WI38 (cell line): ENCODE measurements around the gene ZBTB11.
A peak's percentile ranks its signal among the peaks of the same experiment; 100 is the strongest.

Experiments
- H3K4me3 ChIP-seq: 2 replicates; pipeline ENCODE4 v1.5.1; 2011; ENCODE audit warnings: low read depth, mild to moderate bottlenecking, control low read depth, low read length
- CTCF ChIP-seq: IDR thresholded peaks from 2 replicates; pipeline ENCODE4 v1.5.1; 2012; ENCODE audit warnings: low read depth, mild to moderate bottlenecking, control low read depth, low read length

Gene ZBTB11

GRCh38 chr3:101639280-101639963 is 37.5 kb downstream of the ZBTB11 start:
- TF ChIP-seq CTCF = no peak
- H3K4me3 ChIP-seq = no peak overlapping the region

- TF ChIP-seq CTCF = no peak
- H3K4me3 ChIP-seq = no peak overlapping the region
Measured at GRCh38 chr3:101638261-101638745, 38.6 kb downstream of the ZBTB11 start.

GRCh38 chr3:101637451-101637850 is 39.5 kb downstream of the ZBTB11 start:
- no peak for TF ChIP-seq CTCF
- H3K4me3 ChIP-seq = no peak overlapping the region

DNA sequence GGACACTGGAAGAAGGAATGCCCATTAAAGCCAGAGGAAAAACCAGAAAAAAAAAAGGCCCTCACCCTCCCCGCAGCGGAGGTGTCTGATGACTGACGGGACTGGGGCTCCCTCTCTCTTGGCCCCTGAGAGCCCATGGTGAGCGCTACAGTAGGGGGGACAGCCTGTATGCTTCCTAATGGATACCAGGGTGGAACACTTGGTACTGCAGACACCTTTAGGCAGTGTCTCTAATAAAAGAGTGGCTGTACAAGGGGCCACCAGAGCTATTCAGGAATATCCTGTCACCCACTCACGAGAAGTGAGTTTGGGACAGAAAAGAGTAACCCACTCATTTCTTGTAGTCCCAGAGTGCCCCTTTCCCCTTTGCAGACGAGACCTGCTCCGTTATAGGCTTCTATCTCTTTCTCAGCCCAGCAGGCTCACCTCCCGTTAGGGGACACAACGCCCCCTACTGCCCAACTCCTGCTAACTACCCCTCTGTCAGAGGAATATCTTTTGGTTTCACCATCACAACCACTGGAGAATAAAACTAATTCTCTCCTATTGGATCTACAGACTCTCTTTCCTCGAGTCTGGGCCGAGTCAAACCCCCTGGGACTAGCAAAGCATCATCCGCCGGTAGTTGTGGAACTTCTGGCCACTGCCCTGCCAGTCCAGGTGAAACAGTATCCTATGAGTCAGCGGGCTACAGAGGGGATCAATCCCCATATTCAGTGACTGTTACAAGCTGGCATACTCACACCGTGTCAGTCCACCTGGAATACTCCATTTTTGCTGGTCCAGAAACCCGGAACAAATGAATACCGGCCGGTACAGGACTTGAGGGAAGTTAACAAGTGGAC is 40.8 kb downstream of the ZBTB11 start:
- H3K4me3 ChIP-seq = no peak overlapping the region
- TF ChIP-seq CTCF = peak; percentile 71; the same call in 1 of the 2 replicates

DNA sequence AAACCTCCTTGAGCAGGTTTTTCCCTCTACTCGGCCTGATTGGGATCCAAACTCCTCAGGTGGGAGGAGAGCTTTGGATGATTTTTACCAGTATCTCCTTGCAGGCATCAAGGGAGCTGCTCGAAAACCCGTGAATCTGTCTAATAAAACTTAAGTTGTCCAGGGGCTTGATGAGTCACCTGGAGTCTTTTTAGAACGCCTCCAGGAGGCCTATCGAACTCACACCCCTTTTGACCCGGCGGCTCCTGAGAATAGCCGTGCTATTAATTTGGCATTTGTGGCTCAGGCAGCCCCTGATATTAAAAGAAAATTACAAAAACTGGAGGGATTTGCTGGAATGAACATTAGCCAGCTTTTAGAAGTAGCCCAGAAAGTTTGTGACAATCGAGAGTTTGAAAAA is 41.6 kb downstream of the ZBTB11 start:
- no peak for TF ChIP-seq CTCF
- no peak overlapping the region for H3K4me3 ChIP-seq

DNA sequence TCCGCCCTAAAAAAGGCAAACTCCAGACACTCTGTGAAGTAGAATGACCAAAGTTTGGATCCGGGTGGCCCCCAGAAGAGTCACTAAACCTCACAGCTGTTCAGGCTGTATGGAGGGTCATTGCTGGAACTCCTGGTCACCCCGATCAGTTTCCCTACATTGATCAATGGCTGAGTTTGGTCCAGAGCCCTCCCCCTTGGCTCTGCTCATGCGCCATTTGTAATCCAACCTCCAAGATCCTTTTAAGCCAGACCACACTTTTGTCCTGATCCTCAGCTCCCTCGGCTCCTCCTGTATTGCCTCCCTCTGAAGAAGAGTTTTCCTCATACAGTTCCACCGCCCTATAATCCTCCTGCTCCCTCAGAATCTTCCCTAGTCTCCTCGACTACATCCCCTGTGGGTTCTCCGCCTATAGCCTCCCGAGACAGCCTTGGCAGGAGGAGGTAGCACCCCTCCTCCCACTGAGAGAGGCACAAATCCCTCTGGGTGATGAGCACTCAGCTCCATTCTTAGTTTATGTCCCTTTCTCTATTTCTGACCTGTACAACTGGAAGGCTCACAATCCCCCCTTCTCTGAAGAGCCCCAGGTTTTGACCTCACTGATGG is 42.2 kb downstream of the ZBTB11 start:
- TF ChIP-seq CTCF = no peak
- H3K4me3 ChIP-seq = no peak overlapping the region
